GM21515 (cell line): ENCODE results near the gene ACP1.

Experiments used
- ATAC-seq: cut with Tn5 transposase; IDR thresholded peaks from one replicate; pipeline ENCODE4 v1.9.1; 2021; ENCODE audit not compliant: unreplicated experiment

The ACP1 gene

DNA sequence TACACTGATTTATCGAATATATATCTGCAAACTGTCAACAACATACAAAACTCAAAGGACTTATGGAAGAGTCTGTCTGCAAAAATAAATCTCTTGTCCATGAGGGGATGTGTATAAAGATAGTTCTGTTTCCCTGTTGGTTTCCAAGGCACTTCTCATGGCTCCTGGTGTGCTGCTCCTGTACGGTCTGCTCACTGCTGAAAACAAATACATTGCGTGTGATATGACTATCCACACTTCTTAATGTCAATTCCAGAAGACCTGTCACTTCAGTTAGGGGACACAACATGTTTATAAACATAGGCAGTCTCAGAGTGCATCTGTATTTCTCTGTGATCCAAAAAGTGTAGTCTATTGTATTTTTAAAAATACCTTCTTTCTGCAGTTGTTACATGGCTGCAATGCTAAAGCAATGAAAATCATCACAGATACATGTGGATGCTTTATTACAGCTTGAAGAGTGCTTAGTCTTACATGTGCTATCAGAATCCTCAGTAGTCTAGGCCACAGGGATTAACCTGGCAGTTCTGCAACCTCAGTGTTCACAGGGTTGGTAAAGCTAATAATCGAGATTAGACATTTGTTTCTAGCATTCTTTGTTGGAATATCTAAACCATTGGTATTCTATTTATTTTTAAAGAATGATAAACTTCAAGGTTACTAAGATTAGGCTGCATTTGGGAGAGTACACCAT, 15.4 kb downstream of the ACP1 start:
- no peak for ATAC-seq

GRCh38 chr2:280650-281110, 15.9 kb downstream of the ACP1 start:
- no peak for ATAC-seq

GRCh38 chr2:281381-281780, 16.6 kb downstream of the ACP1 start:
- ATAC-seq = no peak

- ATAC-seq = no peak
Measured at GRCh38 chr2:282371-283263, 17.9 kb downstream of the ACP1 start.

GRCh38 chr2:283996-284794, 19.4 kb downstream of the ACP1 start:
- no peak for ATAC-seq

GRCh38 chr2:284896-285492, 20.2 kb downstream of the ACP1 start:
- ATAC-seq = no peak

DNA sequence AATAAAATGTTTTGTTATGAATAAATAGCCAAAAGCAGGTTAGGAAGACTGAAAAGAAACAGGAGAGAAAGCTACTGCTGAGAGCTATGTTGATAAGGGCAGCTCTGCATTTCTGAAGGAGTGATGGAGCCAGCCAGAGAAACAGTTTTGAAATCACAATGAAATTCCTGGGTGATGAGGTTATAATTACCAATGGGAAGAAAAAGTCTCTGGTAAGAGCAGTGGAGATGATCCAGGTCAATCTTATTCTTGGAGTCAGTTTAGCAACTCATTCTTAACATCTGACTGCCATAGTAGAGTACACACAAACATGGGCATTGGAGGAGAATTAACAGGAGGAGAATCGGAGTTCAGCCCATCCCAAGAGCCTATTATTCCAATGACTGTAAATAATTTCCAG, 20.8 kb downstream of the ACP1 start:
- ATAC-seq = no peak

GRCh38 chr2:286035-286434, 21.3 kb downstream of the ACP1 start:
- no peak for ATAC-seq

GRCh38 chr2:286774-287392, 22.1 kb downstream of the ACP1 start:
- ATAC-seq = no peak

- no peak for ATAC-seq
Measured at GRCh38 chr2:287471-287885, 22.7 kb downstream of the ACP1 start.

DNA sequence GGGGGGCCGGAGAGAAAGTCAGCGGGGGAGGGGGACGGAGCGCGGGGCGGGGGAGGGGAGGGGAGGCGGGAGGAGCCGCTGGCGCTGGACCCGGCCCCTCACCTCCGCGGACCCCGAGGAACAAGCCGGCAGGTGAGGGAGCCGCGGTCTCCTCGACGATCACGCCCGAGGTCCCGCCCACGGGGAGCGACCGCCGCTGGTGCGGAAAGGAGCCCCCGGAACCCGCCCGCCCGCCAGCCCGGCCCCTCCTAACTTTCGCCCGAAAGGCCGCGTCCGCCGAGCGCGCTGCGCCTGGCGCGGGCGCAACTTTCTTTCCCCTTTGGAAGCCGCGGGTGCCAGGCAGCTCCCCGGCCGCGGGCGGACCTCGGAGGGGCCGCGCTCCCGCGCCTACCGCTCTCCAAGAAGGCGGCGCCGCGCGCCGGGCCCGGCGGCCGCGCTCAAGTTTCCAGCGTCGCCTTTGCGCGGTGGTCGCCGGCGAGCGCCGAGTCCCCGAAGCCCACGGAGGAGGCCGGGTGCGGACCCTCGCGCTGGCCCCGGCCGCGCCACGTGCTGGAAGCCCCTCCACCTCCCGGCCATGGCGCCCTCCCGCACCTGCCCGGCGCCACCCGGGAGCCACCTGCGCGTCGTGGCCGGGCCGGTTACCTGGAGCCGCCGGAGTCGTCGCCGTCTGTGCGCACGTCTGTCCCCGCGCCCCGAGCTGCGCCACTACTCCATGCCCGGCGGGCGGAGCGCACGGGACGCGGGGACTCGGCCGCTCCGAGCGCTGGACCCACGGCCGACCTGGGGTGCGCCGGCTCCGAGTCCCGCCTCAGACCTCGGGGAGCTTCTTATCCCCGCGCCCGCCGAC, 23.4 kb downstream of the ACP1 start, which contains the start of gene ALKAL2:
Gene ALKAL2 (minus strand): TSS at position 181 of the 847 bp plus-strand sequence. CDS start 256 bp downstream, outside the sequence.
- no peak for ATAC-seq

GRCh38 chr2:288758-289361, 24.1 kb downstream of the ACP1 start:
- ATAC-seq = no peak

DNA sequence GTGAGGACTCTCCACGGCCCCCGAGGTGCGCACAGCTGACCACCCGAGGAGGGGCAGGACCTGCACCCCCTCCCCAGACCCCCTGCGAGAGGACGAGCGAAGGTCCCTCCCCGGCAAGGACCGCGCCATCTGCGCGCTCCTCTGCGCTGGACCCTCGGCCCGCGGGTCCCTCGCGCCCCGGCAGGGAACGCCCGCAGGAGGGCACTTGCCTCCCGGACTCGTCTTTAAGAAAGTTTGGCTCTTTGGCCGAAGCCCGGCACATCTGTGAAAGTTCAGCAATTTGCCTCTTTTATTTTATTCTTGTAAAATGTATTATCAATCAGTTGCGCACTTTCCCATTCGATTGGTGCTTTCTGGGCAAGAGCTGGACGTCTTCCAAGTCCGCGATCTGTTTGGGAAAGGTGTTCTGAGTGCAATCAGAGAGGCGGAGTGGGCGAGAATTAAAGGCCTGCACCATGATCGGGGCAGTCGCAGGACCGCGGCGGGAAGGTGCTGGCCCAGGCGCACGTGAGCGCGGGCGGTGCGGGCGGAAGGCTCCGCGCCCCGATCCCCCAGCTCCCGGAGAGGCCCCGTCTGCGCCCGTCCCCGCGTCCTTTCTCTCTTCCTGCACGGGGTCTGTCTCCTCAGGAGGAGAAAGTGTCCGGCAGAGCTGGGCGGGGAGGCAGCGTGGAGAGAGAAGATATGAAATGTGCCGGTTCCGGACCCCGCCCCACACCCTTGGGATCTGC, 24.8 kb downstream of the ACP1 start:
- no peak for ATAC-seq

- ATAC-seq = no peak
Measured at GRCh38 chr2:290090-290722, 25.5 kb downstream of the ACP1 start.

DNA sequence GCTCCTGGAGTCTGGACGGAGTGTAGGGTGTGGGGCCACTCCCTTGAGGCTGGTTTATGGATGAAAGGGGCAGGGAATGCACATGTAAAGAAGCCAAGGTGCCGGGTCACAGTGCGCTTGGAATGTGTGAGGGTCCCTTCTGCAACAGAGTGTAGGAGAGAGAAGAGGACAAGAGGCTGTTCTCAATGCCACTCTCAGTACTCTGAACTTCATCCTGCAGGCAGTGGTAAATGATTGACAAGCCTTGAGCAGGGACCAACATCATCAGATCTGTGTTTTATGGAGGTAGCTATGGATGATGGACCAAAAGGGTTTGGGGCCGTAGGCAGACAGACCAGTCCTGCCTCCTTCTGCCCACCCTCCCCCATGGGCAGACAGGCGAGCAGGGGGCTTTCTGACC, 30.3 kb downstream of the ACP1 start:
- no peak for ATAC-seq

DNA sequence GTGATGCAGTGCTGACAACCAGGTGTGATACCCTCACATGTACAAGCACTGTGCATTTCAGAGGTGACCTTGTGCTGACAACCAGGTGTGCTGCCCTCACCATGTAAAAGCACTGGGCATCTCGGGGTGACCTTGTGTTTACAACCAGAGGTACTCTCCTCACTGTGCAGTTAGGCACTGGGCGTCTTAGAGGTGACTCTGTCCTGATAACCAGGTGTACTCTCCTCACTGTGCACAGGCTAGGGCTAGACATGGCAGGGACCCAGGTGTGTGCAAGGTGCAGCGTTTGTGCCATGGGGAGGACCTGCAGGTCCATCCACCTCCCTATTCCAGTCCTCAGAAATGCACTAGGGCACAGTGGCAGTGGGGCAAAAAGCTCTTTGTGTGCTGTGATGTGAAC, 31.6 kb downstream of the ACP1 start:
- no peak for ATAC-seq

GRCh38 chr2:305366-305765, 40.6 kb downstream of the ACP1 start:
- ATAC-seq = no peak
